Measurements from ENCODE around the gene NKAPL. TPM values are rescaled to one million over a fixed set of nuclear protein-coding genes. Genes with fewer than 3 reads are reported as not detected.

Gene NKAPL
- total and polyA plus RNA-seq, 2 of the 13 experiments (the other 11 are each of a cell fraction or from before 2014, with no cell fraction given): not detected

- peak; percentile 54; the same call in 1 of the 2 replicates for TF ChIP-seq EED (CRISPR knock-in tag; IDR thresholded peaks at IDR 0.05)
- 0 out of 2 replicates have a peak, but pooled peaks have one; percentile 30 for TF ChIP-seq KLF15 (CRISPR knock-in tag; IDR thresholded peaks at IDR 0.05; ENCODE audit: borderline replicate concordance)
- TF ChIP-seq RBFOX2 (IDR thresholded peaks at IDR 0.05; ENCODE audit: low read depth, low read length): peak; percentile 61; the same call in 1 of the 2 replicates
- peak; percentile 41 for TF ChIP-seq AGO1 (IDR thresholded peaks at IDR 0.05; ENCODE audit: low read depth, low read length, poor library complexity, severe bottlenecking)
- TF ChIP-seq KDM5B (CRISPR knock-in tag; IDR thresholded peaks at IDR 0.05; ENCODE audit: borderline replicate concordance): 0 out of 2 replicates have a peak, but pooled peaks have one; percentile 25
- no peak for TF ChIP-seq ATAD3A (CRISPR knock-in tag; IDR thresholded peaks at IDR 0.05)
- TF ChIP-seq TCF12 (IDR thresholded peaks at IDR 0.05): no peak
- 0 out of 2 replicates have a peak, but pooled peaks have one; percentile 40 for TF ChIP-seq TCF12 (CRISPR knock-in tag; IDR thresholded peaks at IDR 0.05)
- TF ChIP-seq ZSCAN12 (CRISPR knock-in tag; IDR thresholded peaks at IDR 0.05): 0 out of 2 replicates have a peak, but pooled peaks have one; percentile 23
- no peak for TF ChIP-seq TBL1XR1 (IDR thresholded peaks at IDR 0.05; ENCODE audit: borderline replicate concordance, low read length, partially characterized antibody)
- 0 out of 2 replicates have a peak, but pooled peaks have one; percentile 15 for TF ChIP-seq ZNF501 (CRISPR knock-in tag; IDR thresholded peaks at IDR 0.05)
- TF ChIP-seq ZNF136 (CRISPR knock-in tag; IDR thresholded peaks at IDR 0.05; ENCODE audit: low read depth): 0 out of 2 replicates have a peak, but pooled peaks have one; percentile 4
- no peak for TF ChIP-seq PHF8 (CRISPR knock-in tag; IDR thresholded peaks at IDR 0.05)
- TF ChIP-seq ZNF142 (CRISPR knock-in tag; IDR thresholded peaks at IDR 0.05): 0 out of 2 replicates have a peak, but pooled peaks have one; percentile 17
- no peak for TF ChIP-seq NFATC3 (CRISPR knock-in tag; IDR thresholded peaks at IDR 0.05)
- TF ChIP-seq ETV5 (CRISPR knock-in tag; IDR thresholded peaks at IDR 0.05; ENCODE audit: borderline replicate concordance): no peak
- no peak for TF ChIP-seq MLLT10 (CRISPR knock-in tag; IDR thresholded peaks at IDR 0.05)
Measured at GRCh38 chr6:28251661-28252008, 7.5 kb upstream of the NKAPL start (continued).

Measured in HepG2 (cell line).